Tibial artery (tissue), 4 donors: ENCODE results near the gene CNIH1.
"Not testable (repeated sequence)": the region's sequence is repeated elsewhere in the genome, so short reads cannot be mapped to it uniquely, and the experiment has no call there.

Source experiments
- DNase-seq, 2 donors: peaks; one replicate each; pipeline ENCODE4 v3.0.0-alpha.2; 2019
- H3K27ac ChIP-seq, 2 donors: fragments of 200-600 bp; sonication (generic) in 1 of 2; 1 replicate in 1 of 2; 2 replicates in 1 of 2; pipeline ENCODE4 v1.5.1; 2018 to 2019; ENCODE audit warnings: mild to moderate bottlenecking in 1 of 2
- H3K27me3 ChIP-seq, 2 donors: fragments of 200-600 bp; sonication (generic) in 1 of 2; one replicate each; pipeline versions ENCODE4 v1.5.1 to v1.6.0; 2016 to 2019
- H3K36me3 ChIP-seq, 3 donors: fragments of 200-600 bp; sonication (generic) in 2 of 3; one replicate each; pipeline ENCODE4 v1.5.1; 2016 to 2019; ENCODE audit warnings: mild to moderate bottlenecking in 2 of 3
- H3K4me1 ChIP-seq, 4 donors: fragments of 200-600 bp; sonication (generic) in 2 of 4; 1 replicate in 3 of 4; 2 replicates in 1 of 4; pipeline ENCODE4 v1.5.1; 2016 to 2019
- H3K4me3 ChIP-seq, 2 donors: fragments of 200-600 bp; sonication (generic) in 1 of 2; 1 replicate in 1 of 2; 2 replicates in 1 of 2; pipeline ENCODE4 v1.5.1; 2018 to 2019; ENCODE audit warnings: mild to moderate bottlenecking in 2 of 2
- H3K9me3 ChIP-seq, 3 donors: fragments of 200-600 bp; sonication (generic) in 1 of 3; one replicate each; pipeline ENCODE4 v1.5.1; 2016 to 2019
- intact Hi-C: fragments of 100-400 bp; cut with DNase I; formaldehyde crosslinking; loops from one replicate; pipeline ENCODE4 v1.15.0; 2023; ENCODE audit warnings: low total_unique reads
- TF ChIP-seq, protein P1 (sequence below), 2 experiments: fragments of 200-600 bp in 1 of 2; fragments of 450-650 bp in 1 of 2; IDR thresholded peaks; one replicate each; pipeline ENCODE4 v1.5.1; 2017 to 2019; ENCODE audit warnings: antibody characterized with exemption in 2 of 2, mild to moderate bottlenecking in 1 of 2, moderate library complexity in 1 of 2

Gene CNIH1

DNA sequence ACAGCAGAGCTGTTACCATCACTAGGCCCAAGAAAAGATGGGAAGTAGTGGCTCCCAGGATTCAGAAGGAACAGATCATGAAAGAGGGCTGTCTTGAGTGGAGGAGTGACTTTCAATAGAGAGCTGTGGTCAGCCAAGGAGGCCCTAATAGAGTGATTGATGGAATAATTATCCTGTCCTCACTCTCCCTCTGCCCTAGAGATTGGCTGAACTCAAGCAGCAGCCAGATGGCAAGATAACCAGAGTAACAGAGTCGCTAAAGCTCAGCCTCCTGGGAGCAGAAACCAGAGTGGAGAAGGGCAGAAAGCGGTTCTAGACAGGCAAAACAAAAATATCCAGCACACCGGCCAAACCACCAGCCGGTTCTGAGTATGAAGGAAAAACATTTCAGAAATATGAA lies 24.5 kb upstream of the CNIH1 start:
- Histone ChIP-seq H3K27me3 (no peaks in the 10 kb centered on the region), H3K9me3 (no peaks in the 10 kb centered on the region), H3K4me1 (peaks cover 0 to 10% (median 6%) of the 10 kb centered on the region in 4 donors), H3K4me3 (no peak overlapping the region), H3K36me3 (no peaks in the 10 kb centered on the region), H3K27ac (no peak overlapping the region)
- intact Hi-C loops, result no loop called here
- no peak for DNase-seq
- TF ChIP-seq, protein P1, sequence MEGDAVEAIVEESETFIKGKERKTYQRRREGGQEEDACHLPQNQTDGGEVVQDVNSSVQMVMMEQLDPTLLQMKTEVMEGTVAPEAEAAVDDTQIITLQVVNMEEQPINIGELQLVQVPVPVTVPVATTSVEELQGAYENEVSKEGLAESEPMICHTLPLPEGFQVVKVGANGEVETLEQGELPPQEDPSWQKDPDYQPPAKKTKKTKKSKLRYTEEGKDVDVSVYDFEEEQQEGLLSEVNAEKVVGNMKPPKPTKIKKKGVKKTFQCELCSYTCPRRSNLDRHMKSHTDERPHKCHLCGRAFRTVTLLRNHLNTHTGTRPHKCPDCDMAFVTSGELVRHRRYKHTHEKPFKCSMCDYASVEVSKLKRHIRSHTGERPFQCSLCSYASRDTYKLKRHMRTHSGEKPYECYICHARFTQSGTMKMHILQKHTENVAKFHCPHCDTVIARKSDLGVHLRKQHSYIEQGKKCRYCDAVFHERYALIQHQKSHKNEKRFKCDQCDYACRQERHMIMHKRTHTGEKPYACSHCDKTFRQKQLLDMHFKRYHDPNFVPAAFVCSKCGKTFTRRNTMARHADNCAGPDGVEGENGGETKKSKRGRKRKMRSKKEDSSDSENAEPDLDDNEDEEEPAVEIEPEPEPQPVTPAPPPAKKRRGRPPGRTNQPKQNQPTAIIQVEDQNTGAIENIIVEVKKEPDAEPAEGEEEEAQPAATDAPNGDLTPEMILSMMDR (IDR thresholded peaks at IDR 0.05), result no peak

DNA sequence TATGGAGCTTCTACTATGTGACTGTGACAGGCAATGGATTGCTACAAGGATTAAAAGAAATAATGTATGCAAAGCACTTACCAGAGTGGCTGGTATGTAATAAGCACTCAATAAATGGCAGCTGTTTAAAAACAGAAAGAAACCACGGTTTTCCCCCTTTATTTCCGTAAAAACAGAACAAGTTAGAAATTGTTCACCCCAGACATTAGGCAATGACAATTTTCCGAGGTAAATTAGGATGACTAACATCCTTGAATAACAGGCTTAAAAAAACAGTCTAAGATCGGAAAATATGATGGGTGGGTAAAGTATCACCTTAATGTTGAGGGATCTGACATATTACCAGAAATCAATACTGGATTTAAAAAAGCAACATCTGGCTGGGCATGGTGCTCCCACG lies 20.9 kb upstream of the CNIH1 start:
- Histone ChIP-seq H3K4me3 (no peak overlapping the region), H3K27me3 (no peaks in the 10 kb centered on the region), H3K27ac (no peak overlapping the region), H3K36me3 (no peaks in the 10 kb centered on the region), H3K9me3 (no peaks in the 10 kb centered on the region), H3K4me1 (peaks cover 0 to 3% (median 0%) of the 10 kb centered on the region in 4 donors)
- DNase-seq, result no peak
- intact Hi-C loops, result no loop called here
- TF ChIP-seq, protein P1 (IDR thresholded peaks at IDR 0.05), result no peak

DNA sequence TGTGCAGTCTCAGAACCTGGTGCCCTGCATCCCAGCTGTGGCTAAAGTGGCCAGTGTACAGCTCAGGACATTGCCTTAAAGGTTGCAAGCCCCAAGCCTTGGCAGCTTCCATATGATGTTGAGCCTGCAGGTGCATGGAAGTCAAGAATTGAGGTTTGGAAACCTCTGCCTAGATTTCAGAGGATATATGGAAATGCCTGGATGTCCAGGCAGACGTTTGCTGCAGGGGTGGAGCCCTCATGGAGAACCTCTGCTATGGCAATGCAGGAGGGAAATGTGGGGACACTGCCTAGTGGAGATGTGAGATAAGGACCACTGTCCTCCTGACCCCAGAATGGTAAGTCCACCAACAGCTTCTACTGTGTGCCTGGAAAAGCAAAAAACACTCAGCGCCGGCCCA lies 17.9 kb upstream of the CNIH1 start:
- no peaks in the 10 kb centered on the region for H3K36me3 ChIP-seq
- no peaks in the 10 kb centered on the region for H3K4me1 ChIP-seq
- H3K27ac ChIP-seq, result no peak overlapping the region
- TF ChIP-seq, protein P1 (IDR thresholded peaks at IDR 0.05), result no peak
- H3K27me3 ChIP-seq, result no peaks in the 10 kb centered on the region
- no peak for DNase-seq
- H3K9me3 ChIP-seq, result no peaks in the 10 kb centered on the region
- no peak overlapping the region for H3K4me3 ChIP-seq
- intact Hi-C loops, result no loop called here

DNA sequence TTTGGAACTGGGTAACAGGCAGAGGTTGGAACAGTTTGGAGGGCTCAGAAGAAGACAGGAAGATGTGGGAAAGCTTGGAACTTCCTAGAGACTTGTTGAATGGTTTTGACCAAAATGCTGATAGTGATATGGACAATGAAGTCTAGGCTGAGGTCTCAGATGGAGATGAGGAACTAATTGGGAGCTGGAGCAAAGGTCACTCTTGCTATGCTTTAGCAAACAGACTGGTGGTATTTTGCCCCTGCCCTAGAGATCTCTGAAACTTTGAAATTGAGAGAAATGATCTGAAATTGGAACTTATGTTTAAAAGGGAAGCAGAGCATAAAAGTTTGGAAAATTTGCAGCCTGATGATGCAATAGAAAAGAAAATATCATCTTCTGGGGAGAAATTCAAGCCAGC lies 17.4 kb upstream of the CNIH1 start:
- H3K9me3 ChIP-seq, DNase-seq, H3K27ac ChIP-seq, intact Hi-C loops, H3K4me1 ChIP-seq, H3K36me3 ChIP-seq, H3K4me3 ChIP-seq, H3K27me3 ChIP-seq: not testable (repeated sequence)

DNA sequence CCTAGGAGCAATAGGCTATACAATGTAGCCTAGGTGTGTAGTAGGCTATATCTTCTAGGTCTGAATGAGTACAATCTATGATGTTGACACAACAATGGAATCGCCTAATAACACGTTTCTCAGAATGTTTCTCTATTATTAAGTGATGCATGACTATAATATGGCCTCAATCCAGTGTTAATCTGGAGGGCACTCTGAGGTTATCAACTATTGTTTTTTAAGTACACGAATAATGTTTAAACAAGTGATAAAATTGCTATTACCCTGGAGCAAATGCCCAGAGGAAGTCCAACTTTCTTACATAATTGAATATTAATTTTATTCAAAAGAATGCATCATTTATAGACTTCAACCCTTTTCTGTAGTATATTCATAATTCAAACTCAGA lies 16.4 kb upstream of the CNIH1 start:
- no peak for DNase-seq
- no peaks in the 10 kb centered on the region for H3K36me3 ChIP-seq
- no peak overlapping the region for H3K27ac ChIP-seq
- H3K4me1 ChIP-seq, result no peaks in the 10 kb centered on the region
- TF ChIP-seq, protein P1 (IDR thresholded peaks at IDR 0.05), result no peak
- intact Hi-C loops, result no loop called here
- H3K27me3 ChIP-seq, result no peaks in the 10 kb centered on the region
- no peak overlapping the region for H3K4me3 ChIP-seq
- H3K9me3 ChIP-seq, result no peaks in the 10 kb centered on the region

DNA sequence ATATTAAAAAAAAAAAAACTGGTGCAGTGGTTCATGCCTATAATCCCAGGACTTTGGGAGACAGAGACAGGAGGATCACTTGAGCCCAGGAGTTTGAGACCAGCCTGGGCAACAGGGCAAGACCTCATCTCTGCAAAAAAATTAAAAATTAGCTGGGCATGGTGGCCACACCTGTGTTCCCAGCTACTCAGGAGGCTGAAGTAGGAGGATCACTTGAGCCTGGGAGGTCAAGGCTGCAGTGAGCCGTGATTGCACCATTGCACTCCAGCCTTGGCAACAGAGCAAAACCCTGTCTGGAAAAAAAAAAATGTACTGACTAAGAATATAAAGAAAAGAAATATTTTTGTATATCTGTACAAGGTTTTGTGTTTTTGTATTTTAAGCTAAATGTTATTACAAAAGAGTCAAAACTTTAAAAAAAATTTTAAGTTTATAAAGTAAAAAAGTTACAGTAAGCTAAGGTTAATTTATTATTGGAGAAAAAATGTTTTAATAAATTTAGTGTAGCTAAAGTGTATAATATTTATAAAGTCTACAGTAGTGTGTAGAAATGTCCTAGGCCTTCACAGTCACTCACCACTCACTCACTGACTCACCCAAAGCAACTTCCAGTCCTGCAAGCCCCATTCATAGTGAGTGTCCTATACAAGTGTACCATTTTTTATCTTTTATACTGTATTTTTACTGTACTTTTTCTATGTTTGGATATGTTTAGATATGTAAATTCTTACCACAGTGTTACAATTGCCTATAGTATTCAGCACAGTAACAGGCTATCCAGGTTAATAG lies 15.8 kb upstream of the CNIH1 start:
- H3K9me3 ChIP-seq, H3K4me3 ChIP-seq, DNase-seq, H3K4me1 ChIP-seq, H3K27ac ChIP-seq, H3K27me3 ChIP-seq, H3K36me3 ChIP-seq, intact Hi-C loops: not testable (repeated sequence)

DNA sequence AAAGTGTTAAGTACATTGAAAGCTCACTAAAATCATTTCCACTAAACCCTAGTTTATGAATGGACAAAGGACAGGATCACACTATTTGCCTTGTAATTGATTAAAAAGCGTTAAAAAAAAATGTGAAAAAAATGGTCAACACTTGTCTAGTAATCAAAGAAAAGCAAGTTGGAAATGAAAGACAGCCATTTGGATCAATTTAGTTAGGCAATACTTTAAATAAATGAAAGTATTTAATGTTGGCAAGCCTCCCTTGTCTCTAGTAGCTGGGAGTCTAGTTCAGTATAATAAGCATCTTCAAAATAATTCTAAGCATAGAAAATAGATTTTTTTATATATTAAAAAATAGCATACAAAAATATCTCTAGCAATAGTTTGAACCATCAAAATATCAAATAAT lies 14.2 kb upstream of the CNIH1 start:
- no peaks in the 10 kb centered on the region for H3K9me3 ChIP-seq
- no peak overlapping the region for H3K4me3 ChIP-seq
- DNase-seq, result no peak
- H3K36me3 ChIP-seq, result no peaks in the 10 kb centered on the region
- H3K4me1 ChIP-seq, result no peaks in the 10 kb centered on the region
- intact Hi-C loops, result no loop called here
- no peaks in the 10 kb centered on the region for H3K27me3 ChIP-seq
- TF ChIP-seq, protein P1 (IDR thresholded peaks at IDR 0.05), result no peak
- no peak overlapping the region for H3K27ac ChIP-seq

DNA sequence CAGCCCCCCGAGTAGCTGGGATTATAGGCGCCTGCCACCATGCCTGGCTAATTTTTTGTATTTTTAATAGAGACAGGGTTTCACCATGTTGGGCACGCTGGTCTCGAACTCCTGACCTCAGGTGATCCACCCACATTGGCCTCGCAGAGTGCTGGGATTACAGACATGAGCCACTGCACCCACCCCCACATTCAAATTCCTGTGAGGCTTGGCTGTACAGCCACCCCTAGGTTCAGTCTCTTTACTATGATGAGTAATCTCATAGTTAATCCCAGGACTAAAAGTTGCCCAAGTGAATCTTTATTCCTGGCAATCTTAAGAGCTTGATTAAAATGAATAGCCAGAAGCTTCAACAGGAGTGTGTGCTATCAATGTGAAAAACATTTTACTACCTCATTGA lies 12.8 kb upstream of the CNIH1 start:
- H3K9me3 ChIP-seq, intact Hi-C loops, H3K27me3 ChIP-seq, H3K4me1 ChIP-seq, H3K36me3 ChIP-seq, DNase-seq, H3K4me3 ChIP-seq, H3K27ac ChIP-seq: not testable (repeated sequence)
